HAP-1 (cell line): Measurements from ENCODE around the gene BPIFB6.
"Not testable (repeated sequence)": the region's sequence is repeated elsewhere in the genome, so short reads cannot be mapped to it uniquely, and the experiment has no call there.

Source experiments
- DNase-seq, 2 experiments: peaks; one replicate each; pipeline ENCODE4 v3.0.0-alpha.2; 2016 to 2020; ENCODE audit warnings: low spot score in 2 of 2
- H3K27me3 ChIP-seq: fragments of 250-450 bp; sonication (Bioruptor Pico); 2 replicates; pipeline ENCODE4 v1.5.1; 2020; ENCODE audit warnings: low read depth, mild to moderate bottlenecking, moderate library complexity
- H3K36me3 ChIP-seq: fragments of 250-450 bp; sonication (Bioruptor Pico); replicated peaks from 2 replicates; pipeline ENCODE4 v1.5.1; 2020; ENCODE audit warnings: mild to moderate bottlenecking
- H3K4me1 ChIP-seq: fragments of 250-450 bp; sonication (Bioruptor Pico); 2 replicates; pipeline ENCODE4 v1.5.1; 2020; ENCODE audit warnings: mild to moderate bottlenecking
- H3K4me3 ChIP-seq: fragments of 250-450 bp; sonication (Bioruptor Pico); 2 replicates; pipeline ENCODE4 v1.5.1; 2020; ENCODE audit warnings: mild to moderate bottlenecking, moderate library complexity
- H3K9me3 ChIP-seq: fragments of 250-450 bp; sonication (Bioruptor Pico); 2 replicates; pipeline ENCODE4 v1.5.1; 2020; ENCODE audit warnings: mild to moderate bottlenecking, moderate library complexity
- in situ Hi-C: fragments of 300-500 bp; cut with MboI; formaldehyde crosslinking; loops from 3 replicates; pipeline ENCODE4 v1.14.3; 2020; ENCODE audit warnings: low sequenced_read_pairs, inconsistent platforms, mixed read lengths

The BPIFB6 gene

DNA sequence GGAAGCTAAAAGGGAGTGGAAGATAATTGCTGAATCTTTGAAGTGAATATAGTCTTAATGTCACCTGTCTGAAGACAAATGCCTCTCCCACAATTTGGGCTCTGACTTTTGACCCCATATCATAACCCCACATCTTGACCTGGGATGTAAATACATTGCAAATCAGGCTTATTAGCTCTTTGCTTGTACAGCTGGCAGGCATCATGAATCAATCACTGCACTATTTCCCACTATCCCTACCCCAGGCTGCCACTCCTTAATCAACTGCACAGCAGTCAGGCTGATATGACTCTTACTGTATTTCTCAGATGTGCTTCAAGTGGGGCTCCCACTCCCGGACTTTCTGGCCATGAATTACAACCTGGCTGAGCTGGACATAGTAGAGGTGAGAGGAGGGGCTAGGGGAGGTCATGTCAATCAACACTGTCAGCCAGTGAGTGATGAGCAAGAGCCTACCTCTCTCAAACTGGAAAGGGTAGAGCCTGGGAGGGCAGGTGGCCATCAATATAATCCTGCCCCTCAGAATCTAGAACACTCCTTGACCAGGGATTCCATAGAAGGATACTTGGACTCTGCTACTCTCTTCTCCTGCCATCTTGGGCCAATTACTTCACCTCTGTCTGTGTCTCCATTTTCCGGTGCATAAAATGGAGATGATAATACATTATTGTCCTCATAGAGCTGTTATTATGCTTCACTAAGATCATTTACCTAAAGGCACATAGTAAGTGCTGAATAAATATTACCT lies 11.7 kb downstream of the BPIFB6 start:
- no peak for DNase-seq
- Histone ChIP-seq H3K4me1 (no peaks in the 10 kb centered on the region), H3K9me3 (no peaks in the 10 kb centered on the region; the same call in 1 of the 2 replicates), H3K27me3 (no peaks in the 10 kb centered on the region), H3K4me3 (no peak overlapping the region), H3K36me3 (no peaks in the 10 kb centered on the region)
- in situ Hi-C loops = loop anchor here (10.0 kb wide), 1 partner anchor 58 kb away; no protein-coding TSS in a partner anchor

DNA sequence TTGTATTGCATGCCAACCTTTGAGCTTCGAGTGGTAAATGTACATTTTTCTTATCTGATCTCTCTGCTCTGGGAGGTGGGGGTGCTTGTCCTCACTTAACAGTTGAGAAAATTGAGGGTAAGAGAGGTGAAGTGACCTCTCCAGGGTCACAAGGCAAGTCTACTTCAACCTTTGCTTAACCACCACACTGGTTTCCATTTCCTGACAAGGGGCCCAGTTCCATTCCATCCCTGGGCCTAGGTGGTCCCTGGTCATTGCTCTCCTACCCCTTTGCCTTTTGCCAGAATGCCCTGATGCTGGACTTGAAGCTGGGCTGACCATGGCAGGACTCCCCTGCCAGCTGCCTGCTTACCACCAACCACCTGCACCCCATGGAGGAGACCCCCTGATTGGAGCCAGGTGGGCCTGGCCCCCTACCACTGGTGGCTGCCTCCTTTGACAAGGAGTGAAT lies 12.3 kb downstream of the BPIFB6 start:
- H3K4me3 ChIP-seq = no peak overlapping the region
- H3K27me3 ChIP-seq = no peaks in the 10 kb centered on the region
- no peaks in the 10 kb centered on the region; the same call in 1 of the 2 replicates for H3K9me3 ChIP-seq
- H3K36me3 ChIP-seq = no peaks in the 10 kb centered on the region
- DNase-seq = no peak
- in situ Hi-C loops = loop anchor here (10.0 kb wide), 1 partner anchor 59 kb away; no protein-coding TSS in a partner anchor
- no peaks in the 10 kb centered on the region for H3K4me1 ChIP-seq

DNA sequence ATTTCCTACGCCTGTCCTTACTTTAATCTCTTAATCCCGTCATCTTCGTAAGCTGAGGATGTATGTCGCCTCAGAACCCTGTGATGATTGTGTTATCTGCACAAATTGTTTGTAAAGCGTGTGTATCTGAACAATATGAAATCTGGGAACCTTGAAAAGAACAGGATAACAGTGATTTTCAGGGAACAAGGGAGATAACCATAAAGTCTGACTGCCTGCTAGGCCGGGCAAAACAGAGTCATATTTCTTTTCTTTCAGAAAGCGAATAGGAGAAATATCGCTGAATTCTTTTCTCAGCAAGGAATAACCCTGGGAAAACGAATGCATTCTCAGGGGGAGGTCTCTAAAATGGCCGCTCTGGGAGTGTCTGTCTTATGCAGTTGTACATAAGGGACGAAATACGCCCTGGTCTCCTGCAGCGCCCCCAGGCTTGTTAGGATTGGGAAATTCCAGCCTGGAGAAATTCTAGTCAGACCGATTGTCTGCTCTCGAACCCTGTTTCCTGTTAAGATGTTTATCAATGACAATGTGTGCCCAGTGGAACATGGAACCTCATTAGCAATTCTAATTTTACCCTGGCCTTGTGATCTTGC lies 13.8 kb downstream of the BPIFB6 start:
- in situ Hi-C loops = loop anchor here (10.0 kb wide), 1 partner anchor 60 kb away; no protein-coding TSS in a partner anchor
- not testable (repeated sequence) for H3K9me3 ChIP-seq, H3K4me3 ChIP-seq, H3K27me3 ChIP-seq, H3K4me1 ChIP-seq, H3K36me3 ChIP-seq
- peak in 1 of 2 experiments; percentile 15 for DNase-seq

DNA sequence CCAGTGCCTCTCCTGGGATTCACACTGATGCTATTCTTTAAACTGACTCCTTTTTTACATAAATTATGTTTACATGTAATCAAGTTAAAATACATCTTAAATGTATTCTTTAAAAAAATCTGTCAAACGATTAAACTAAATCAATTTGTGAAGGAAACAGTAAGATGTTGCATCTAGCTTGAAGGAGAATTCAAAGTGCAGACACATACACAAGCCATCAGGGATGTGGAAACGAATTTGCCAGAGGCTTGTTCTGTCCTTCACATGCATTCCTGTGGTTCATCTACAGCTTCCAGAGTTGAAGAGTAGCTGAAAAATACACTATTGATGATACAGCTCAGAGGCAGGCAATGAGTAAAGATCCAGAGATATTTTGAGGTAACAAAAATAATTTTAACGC lies 15.0 kb downstream of the BPIFB6 start:
- Histone ChIP-seq H3K4me1 (no peaks in the 10 kb centered on the region), H3K9me3 (no peaks in the 10 kb centered on the region; the same call in 1 of the 2 replicates), H3K4me3 (no peak overlapping the region), H3K27me3 (no peaks in the 10 kb centered on the region), H3K36me3 (no peaks in the 10 kb centered on the region)
- in situ Hi-C loops = loop anchor here (10.0 kb wide), 1 partner anchor 62 kb away; no protein-coding TSS in a partner anchor
- DNase-seq = no peak

DNA sequence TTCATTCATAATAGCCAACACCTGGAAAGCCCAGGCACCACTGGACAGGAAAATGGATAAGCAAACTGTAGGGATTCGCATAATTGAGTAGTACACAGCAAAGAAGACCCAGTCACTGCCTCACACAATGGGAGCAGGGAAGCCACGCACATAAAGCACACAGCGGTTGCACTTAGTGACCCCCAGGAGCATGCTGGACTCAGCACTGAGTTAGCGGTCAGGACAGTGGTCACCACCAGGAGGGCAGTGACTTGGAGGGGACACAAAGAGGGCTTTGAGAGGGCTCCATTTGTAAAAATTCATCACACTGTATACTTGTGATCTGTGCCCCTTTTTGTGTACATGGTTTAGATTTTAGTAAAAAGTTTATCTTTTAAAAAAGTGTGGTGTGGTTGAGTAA lies 19.9 kb downstream of the BPIFB6 start:
- DNase-seq = no peak
- no peaks in the 10 kb centered on the region for H3K27me3 ChIP-seq
- no peak overlapping the region for H3K4me3 ChIP-seq
- H3K9me3 ChIP-seq = no peaks in the 10 kb centered on the region
- in situ Hi-C loops = no loop called here
- H3K4me1 ChIP-seq = no peaks in the 10 kb centered on the region
- H3K36me3 ChIP-seq = no peaks in the 10 kb centered on the region

DNA sequence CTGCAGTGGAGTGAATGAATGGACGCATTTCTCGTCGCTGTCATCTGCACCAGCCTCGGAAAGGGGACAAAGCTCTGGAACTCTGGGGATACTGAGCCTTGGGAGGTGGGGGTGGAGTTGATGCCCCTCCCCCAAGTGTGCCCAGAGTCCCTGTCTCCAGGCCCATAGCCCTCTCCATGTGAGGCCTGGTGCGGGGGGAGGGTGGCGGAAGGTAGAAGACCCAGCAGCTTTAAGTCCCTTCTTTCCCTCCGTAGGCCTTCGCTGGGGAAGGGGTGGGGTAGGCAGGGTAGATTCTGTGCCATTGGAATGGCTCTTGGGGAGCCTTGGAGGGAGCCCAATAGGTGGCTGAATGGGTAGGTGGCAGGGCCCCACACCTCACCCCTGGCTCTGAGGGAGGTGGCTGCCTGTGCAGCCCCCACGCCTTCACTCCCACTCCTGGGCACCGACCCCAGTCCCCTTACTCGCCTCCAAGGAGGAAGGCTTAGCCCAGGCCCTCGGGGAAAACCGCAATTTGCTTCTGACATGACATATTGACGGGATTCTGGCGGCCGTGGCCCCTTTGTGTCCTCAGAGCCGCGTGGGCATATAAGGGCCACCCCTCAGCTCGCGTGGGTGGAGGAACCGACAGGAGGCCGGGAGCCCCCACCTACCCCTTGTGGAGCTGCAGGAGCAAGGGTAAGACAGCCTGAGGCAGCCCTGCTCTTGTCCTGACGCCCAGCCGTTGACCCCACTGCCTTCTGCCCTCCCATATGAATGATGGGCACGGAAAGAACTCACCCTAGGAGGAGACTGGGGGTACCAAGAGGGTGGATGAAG lies 22.1 kb downstream of the BPIFB6 start, which contains the start of gene BPIFB3:
Gene BPIFB3, plus strand, starts transcription at position 613 of the 816 bp plus-strand sequence. CDS start 1,533 bp downstream, outside the sequence.
- in situ Hi-C loops = no loop called here
- H3K27me3 ChIP-seq = no peaks in the 10 kb centered on the region
- DNase-seq = no peak

DNA sequence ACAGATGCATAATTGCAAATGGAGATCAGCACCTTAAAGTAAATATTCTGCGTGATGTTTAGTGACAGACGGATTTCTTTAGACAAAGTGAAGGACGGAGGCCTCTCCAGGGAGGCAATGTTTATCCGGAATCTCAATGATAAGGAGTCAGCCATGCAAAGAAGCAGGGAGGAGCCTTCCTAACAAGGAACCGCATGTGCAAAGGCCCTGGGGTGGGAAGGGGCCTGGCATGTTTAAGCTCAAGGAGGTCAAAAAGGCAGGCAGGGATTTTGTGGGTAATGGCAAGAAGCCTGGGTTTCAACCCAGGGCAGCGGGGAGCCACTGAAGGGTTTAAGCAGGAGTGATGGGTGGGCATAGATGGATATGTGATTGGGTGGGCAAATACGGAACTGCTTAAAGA lies 22.9 kb downstream of the BPIFB6 start:
- Histone ChIP-seq H3K36me3 (no peaks in the 10 kb centered on the region), H3K4me3 (no peak overlapping the region), H3K4me1 (no peaks in the 10 kb centered on the region), H3K27me3 (no peaks in the 10 kb centered on the region), H3K9me3 (no peaks in the 10 kb centered on the region)
- no peak for DNase-seq
- in situ Hi-C loops = no loop called here

More for the DNA sequence above, 22.1 kb downstream of the BPIFB6 start, which contains the start of gene BPIFB3:
- H3K4me1 ChIP-seq = no peaks in the 10 kb centered on the region
- no peaks in the 10 kb centered on the region for H3K9me3 ChIP-seq
- H3K36me3 ChIP-seq = no peaks in the 10 kb centered on the region
- H3K4me3 ChIP-seq = no peak within 1 kb of the TSS

DNA sequence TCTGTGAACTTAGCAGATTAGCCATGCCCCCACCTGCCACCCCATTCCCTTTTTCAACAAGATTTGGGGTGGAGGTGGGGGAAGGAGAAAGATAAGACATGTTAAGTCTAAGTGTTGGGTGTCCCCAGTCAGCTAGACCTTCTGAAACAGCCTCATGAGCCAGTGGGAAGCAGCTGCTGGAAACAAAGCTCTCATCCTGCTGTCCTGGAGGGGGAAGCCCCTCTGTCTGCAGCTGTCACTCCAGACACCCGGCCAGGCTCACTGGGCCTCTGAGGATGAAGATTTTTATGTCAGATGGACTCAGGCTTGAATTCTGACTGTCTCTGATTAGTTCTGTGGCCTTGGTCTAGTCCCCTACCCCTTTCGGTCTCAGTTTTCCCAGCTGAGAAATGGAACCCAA lies 23.3 kb downstream of the BPIFB6 start:
- no peak for DNase-seq
- no peak overlapping the region for H3K4me3 ChIP-seq
- H3K36me3 ChIP-seq = no peaks in the 10 kb centered on the region
- H3K27me3 ChIP-seq = no peaks in the 10 kb centered on the region
- H3K4me1 ChIP-seq = no peaks in the 10 kb centered on the region
- in situ Hi-C loops = no loop called here
- no peaks in the 10 kb centered on the region for H3K9me3 ChIP-seq

DNA sequence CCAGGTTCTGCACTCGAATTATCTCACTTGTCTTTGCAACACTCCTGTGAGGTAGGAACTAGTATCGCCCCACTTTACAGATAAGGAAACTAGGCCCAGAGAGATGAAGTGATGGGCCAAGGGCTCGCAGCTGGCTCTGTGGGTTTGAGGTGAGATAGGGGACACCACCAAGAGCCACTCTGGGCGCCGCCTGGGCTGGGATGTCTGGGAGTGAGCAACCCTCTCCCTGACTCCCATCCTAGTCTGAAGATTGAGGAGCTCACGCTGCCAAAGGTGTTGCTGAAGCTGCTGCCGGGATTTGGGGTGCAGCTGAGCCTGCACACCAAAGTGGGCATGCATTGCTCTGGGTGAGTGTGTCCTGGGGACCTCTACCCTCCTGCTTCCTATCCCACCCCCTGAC lies 27.7 kb downstream of the BPIFB6 start:
- no peaks in the 10 kb centered on the region for H3K4me1 ChIP-seq
- H3K9me3 ChIP-seq = no peaks in the 10 kb centered on the region
- no peaks in the 10 kb centered on the region for H3K36me3 ChIP-seq
- DNase-seq = no peak
- H3K4me3 ChIP-seq = no peak overlapping the region
- no peaks in the 10 kb centered on the region; the same call in 1 of the 2 replicates for H3K27me3 ChIP-seq
- in situ Hi-C loops = no loop called here

DNA sequence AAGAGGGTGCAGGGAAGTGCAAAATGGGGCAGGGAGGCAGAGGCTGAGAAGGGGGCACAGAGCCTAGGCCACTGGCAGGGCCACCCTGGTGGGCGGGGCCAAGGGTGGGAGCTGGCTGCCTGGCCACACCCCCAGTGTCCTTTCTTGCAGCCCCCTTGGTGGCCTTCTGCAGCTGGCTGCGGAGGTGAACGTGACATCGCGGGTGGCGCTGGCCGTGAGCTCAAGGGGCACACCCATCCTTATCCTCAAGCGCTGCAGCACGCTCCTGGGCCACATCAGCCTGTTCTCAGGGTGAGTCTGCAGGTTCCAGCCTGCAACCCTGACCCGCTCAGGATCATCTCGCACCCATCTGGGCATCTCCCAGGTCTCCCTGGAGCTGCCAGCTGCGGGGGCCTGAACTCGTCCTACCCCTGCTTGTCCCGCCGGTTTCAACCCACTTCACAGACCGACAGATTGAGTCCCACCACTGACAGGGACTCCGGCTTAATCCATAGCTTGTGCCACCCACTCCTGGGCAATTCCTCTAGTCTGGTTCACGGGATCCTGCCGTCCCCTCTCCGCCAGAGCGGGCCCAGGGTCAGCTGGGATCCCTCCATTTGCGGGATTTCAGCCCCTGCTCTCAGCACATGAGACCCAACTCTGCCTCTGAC lies 28.4 kb downstream of the BPIFB6 start:
- no peaks in the 10 kb centered on the region for H3K9me3 ChIP-seq
- H3K36me3 ChIP-seq = no peaks in the 10 kb centered on the region
- H3K4me1 ChIP-seq = no peaks in the 10 kb centered on the region
- H3K27me3 ChIP-seq = no peaks in the 10 kb centered on the region; the same call in 1 of the 2 replicates
- in situ Hi-C loops = no loop called here
- no peak for DNase-seq
- no peak overlapping the region for H3K4me3 ChIP-seq

DNA sequence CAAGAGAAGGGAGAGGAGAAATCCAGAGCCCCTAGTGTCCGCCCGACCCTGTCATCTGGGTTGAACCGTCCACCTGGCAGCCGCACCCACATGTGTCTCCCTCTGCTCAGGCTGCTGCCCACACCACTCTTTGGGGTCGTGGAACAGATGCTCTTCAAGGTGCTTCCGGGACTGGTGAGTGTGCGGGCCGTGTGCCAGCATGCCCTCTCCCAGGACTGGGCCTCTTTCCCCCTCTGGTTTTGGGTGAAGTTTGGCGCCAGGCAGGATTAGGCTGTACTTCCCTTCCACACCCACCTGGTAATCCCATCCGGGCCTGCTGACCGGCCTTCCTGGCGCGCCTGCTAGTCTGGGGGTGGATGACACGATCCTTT lies 30.2 kb downstream of the BPIFB6 start:
- no peaks in the 10 kb centered on the region for H3K9me3 ChIP-seq
- H3K4me3 ChIP-seq = no peak overlapping the region
- no peaks in the 10 kb centered on the region; the same call in 1 of the 2 replicates for H3K27me3 ChIP-seq
- no peak for DNase-seq
- in situ Hi-C loops = no loop called here
- no peaks in the 10 kb centered on the region for H3K4me1 ChIP-seq
- H3K36me3 ChIP-seq = no peaks in the 10 kb centered on the region

DNA sequence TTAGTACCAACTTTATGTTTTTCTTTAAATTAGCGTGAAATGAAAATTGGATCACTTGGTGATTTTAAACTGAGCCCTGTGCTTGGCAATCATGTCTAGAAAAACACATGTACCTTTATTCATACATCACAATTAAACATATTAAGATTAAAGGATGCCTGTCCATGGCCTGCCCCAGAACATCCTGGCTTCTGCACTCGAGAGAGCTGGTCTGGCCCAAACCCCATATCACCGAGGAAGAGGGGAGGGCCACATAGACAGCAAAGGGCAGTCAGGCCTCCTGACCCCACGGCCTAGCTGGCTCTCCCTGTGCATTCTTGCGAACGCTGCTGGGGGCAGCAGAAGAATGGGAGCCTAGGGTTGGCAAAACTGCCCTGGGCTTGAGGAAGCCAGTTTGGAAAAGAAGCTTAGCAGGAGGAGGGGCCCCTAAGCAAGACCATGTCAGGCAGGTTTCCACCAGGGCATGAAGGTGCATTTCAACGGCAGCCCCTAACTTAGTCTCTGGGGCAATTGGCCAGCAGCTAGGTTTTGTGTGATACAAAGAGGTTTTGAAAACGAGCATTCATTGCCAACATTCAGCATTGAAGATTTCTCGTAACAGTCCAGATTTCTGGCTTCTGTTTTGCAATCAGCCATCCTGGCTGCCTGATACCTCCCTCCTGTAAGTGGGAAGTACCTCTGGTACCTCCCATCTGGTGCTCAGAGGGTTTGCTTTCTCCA lies 30.8 kb downstream of the BPIFB6 start:
- in situ Hi-C loops = no loop called here
- H3K36me3 ChIP-seq = no peaks in the 10 kb centered on the region
- no peaks in the 10 kb centered on the region for H3K4me1 ChIP-seq
- H3K9me3 ChIP-seq = no peaks in the 10 kb centered on the region
- no peak for DNase-seq
- no peak overlapping the region for H3K4me3 ChIP-seq
- no peaks in the 10 kb centered on the region; the same call in 1 of the 2 replicates for H3K27me3 ChIP-seq

DNA sequence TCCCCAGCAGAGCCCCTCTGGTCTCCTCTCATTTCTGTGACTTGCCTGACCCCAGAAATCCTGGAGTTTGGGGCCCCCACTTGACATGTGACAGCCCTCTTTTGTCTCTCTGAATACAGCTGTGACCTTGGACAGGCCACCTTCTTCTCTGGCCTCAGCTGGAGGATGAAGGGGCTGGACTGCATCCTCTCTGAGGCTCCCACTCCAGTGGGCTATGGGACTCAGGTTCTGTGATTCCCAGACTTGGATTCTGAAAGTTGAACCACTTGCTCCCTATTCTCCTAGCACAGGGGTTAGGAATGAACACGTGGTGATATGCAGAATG lies 31.3 kb downstream of the BPIFB6 start:
- Histone ChIP-seq H3K4me1 (no peaks in the 10 kb centered on the region), H3K4me3 (no peak overlapping the region), H3K9me3 (no peaks in the 10 kb centered on the region), H3K36me3 (no peaks in the 10 kb centered on the region), H3K27me3 (no peaks in the 10 kb centered on the region; the same call in 1 of the 2 replicates)
- DNase-seq = no peak
- in situ Hi-C loops = no loop called here
